SK-N-MC (cell line): Measurements from ENCODE around the gene TARBP1.

Experiments
- EZH2 ChIP-seq: fragments of 200-600 bp; sonication (generic); IDR thresholded peaks from one replicate; pipeline ENCODE4 v1.6.1; 2017; ENCODE audit warnings: antibody characterized with exemption
- POLR2AphosphoS5 ChIP-seq: IDR thresholded peaks from 2 replicates; pipeline ENCODE4 v1.6.1; 2012; ENCODE audit warnings: mild to moderate bottlenecking, low read depth, low read length, borderline replicate concordance

- no peak for TF ChIP-seq POLR2AphosphoS5
- no peak for TF ChIP-seq EZH2
Observed at GRCh38 chr1:234427950-234428646, 50.9 kb downstream of the TARBP1 start.
